ENCODE measurements around the gene DSTN.

GRCh38 chr20:17644451-17644850 lies 74.6 kb downstream of the DSTN start:
- TF ChIP-seq CTCF (IDR thresholded peaks at IDR 0.05 in 4 of 5, conservative IDR thresholded peaks at IDR 0.05 in 1 of 5) (no peak), POLR2A (IDR thresholded peaks at IDR 0.05) (no peak)
